HTR-8/SVneo (cell line): ENCODE measurements around the gene PLCB3.

Experiments
- DNase-seq: peaks from one replicate; pipeline ENCODE4 v3.0.0; 2011; ENCODE audit warnings: low spot score, mixed read lengths; ENCODE audit not compliant: insufficient read length
- FAIRE-seq: peaks from 2 replicates; lab custom pipeline; 2011; peaks lifted over from hg19 to GRCh38; lab: Jason Lieb, UNC

Gene PLCB3

GRCh38 chr11:64283092-64283491, 31.8 kb downstream of the PLCB3 start:
- no peak for DNase-seq
- FAIRE-seq = no peak

GRCh38 chr11:64284048-64284961, 33.0 kb downstream of the PLCB3 start, which contains the start of gene BAD:
Gene BAD (minus strand): TSS chr11:64284665. CDS start chr11:64284368, 297 bp downstream.
- DNase-seq = peak; percentile 96
- peak; percentile 77 for FAIRE-seq

- peak; percentile 54 for FAIRE-seq
- DNase-seq = peak; percentile 78
Measured at GRCh38 chr11:64284962-64285884, 33.9 kb downstream of the PLCB3 start, which contains the start of gene GPR137. Gene GPR137 (plus strand): TSS chr11:64285848. CDS start chr11:64286525, 677 bp downstream.

- FAIRE-seq = no peak
- DNase-seq = no peak
Measured at GRCh38 chr11:64285885-64286800, 34.8 kb downstream of the PLCB3 start.

- FAIRE-seq = no peak
Measured at GRCh38 chr11:64286801-64287159, 35.5 kb downstream of the PLCB3 start.

GRCh38 chr11:64287676-64288352, 36.5 kb downstream of the PLCB3 start:
- FAIRE-seq (no peak), DNase-seq (no peak)

More at GRCh38 chr11:64286801-64287159, 35.5 kb downstream of the PLCB3 start:
- DNase-seq = no peak

- FAIRE-seq (no peak), DNase-seq (no peak)
Measured at GRCh38 chr11:64288353-64288750, 37.0 kb downstream of the PLCB3 start.

- no peak for DNase-seq
Measured at GRCh38 chr11:64289002-64289564, 37.8 kb downstream of the PLCB3 start.

GRCh38 chr11:64290352-64291261, 39.3 kb downstream of the PLCB3 start:
- no peak for DNase-seq
- FAIRE-seq = no peak

More at GRCh38 chr11:64289002-64289564, 37.8 kb downstream of the PLCB3 start:
- no peak for FAIRE-seq

- DNase-seq (no peak), FAIRE-seq (no peak)
Measured at GRCh38 chr11:64291262-64291751, 40.0 kb downstream of the PLCB3 start, which contains the start of gene KCNK4. Gene KCNK4 (plus strand): TSS chr11:64291302. CDS start chr11:64293019, 1,717 bp downstream.

GRCh38 chr11:64291752-64292459, 40.6 kb downstream of the PLCB3 start:
- FAIRE-seq = no peak
- DNase-seq = no peak

- no peak for DNase-seq
- FAIRE-seq = no peak
Measured at GRCh38 chr11:64292460-64293254, 41.3 kb downstream of the PLCB3 start.

GRCh38 chr11:64294774-64295173, 43.4 kb downstream of the PLCB3 start:
- DNase-seq = no peak
- FAIRE-seq = no peak

- FAIRE-seq = no peak
- no peak for DNase-seq
Measured at GRCh38 chr11:64295760-64296159, 44.4 kb downstream of the PLCB3 start.

- FAIRE-seq (no peak), DNase-seq (no peak)
Measured at GRCh38 chr11:64296236-64296635, 44.9 kb downstream of the PLCB3 start.
